ENCODE measurements around the gene CD33. TPM values are rescaled to one million over a fixed set of nuclear protein-coding genes. Genes with fewer than 3 reads are reported as not detected.

Gene CD33
- total RNA-seq, 4 donors from 2014 or later: 0.30 to 6.7 (median 0.58) TPM

GRCh38 chr19:51192689-51193088 lies 32.2 kb upstream of the CD33 start:
- Histone ChIP-seq H3K4me3 (no peak overlapping the region), H3K27me3 (peaks cover 0 to 5% (median 0%) of the 10 kb centered on the region in 4 donors), H3K4me1 (peaks cover 0 to 9% (median 0%) of the 10 kb centered on the region in 3 donors), H3K27ac (no peak overlapping the region), H3K36me3 (no peaks in the 10 kb centered on the region), H3K9me3 (no peaks in the 10 kb centered on the region)
- no peak for TF ChIP-seq POLR2A (IDR thresholded peaks at IDR 0.05)
- TF ChIP-seq, protein P1, sequence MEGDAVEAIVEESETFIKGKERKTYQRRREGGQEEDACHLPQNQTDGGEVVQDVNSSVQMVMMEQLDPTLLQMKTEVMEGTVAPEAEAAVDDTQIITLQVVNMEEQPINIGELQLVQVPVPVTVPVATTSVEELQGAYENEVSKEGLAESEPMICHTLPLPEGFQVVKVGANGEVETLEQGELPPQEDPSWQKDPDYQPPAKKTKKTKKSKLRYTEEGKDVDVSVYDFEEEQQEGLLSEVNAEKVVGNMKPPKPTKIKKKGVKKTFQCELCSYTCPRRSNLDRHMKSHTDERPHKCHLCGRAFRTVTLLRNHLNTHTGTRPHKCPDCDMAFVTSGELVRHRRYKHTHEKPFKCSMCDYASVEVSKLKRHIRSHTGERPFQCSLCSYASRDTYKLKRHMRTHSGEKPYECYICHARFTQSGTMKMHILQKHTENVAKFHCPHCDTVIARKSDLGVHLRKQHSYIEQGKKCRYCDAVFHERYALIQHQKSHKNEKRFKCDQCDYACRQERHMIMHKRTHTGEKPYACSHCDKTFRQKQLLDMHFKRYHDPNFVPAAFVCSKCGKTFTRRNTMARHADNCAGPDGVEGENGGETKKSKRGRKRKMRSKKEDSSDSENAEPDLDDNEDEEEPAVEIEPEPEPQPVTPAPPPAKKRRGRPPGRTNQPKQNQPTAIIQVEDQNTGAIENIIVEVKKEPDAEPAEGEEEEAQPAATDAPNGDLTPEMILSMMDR (IDR thresholded peaks at IDR 0.05): no peak
- 81 to 96% methylated on average over 4 to 7 of the region's 9 CpGs for WGBS, 2 donors
- intact Hi-C loops (cut with DNase I): no loop called here
- no peak for DNase-seq

DNA sequence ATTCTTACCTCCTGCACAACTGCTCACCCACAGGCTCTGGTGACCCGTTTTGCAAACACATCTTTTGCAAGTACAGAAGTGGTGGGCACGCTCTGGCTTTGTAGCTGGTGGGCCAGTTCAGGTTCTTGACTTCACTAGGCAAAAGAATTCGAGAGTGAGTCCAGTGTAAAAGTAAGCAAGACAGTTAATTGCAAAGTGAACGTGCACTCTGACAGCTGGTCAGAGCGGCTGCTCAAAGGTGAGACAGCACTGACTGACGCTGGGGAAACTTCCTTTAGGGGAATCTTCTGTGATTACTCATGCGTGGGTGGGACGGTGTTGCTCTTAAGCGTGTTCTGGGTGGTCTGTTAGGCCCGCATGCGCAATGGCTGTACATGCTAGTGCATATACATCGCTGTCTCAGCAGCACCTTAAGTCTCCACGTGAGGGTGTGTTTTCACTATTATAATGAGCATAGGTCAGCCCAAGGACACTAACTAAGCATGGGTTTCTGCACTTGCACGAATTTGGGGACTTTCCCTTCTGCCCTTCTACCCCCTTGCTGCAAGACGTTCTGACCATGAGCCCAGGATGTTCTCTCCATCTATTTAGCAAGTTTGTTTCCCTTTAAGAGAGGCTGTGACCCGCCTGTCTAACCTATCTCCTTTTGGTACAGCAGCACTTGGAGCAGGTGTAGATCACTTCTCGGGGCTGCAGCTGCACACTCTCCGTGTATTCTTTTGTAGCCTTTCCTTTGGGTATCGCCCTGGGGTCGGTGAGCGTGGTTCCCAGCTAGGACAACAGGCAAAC lies 30.2 kb upstream of the CD33 start:
- 28 to 41% methylated on average over 12 to 13 of the region's 21 CpGs for WGBS, 2 donors
- no peak for DNase-seq
- no peak for TF ChIP-seq POLR2A (IDR thresholded peaks at IDR 0.05)
- TF ChIP-seq, protein P1 (IDR thresholded peaks at IDR 0.05): no peak

DNA sequence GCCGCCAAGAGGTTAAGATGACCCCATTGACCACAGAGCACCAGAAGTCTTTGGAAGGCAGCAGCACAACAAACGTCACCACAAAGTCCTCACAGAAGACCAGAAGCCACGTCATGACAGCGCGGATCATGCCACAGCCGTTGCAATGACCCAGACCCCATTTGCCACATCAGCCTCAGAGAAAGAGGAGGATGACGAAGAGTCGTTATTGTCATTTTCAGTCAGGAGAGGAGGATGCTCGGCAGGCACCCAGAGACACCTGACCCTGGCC lies 29.6 kb upstream of the CD33 start:
- no peaks in the 10 kb centered on the region for H3K9me3 ChIP-seq
- H3K27ac ChIP-seq: no peak overlapping the region
- intact Hi-C loops (cut with DNase I): no loop called here
- peaks cover 0 to 23% (median 0%) of the 10 kb centered on the region in 4 donors for H3K27me3 ChIP-seq
- no peaks in the 10 kb centered on the region for H3K36me3 ChIP-seq
- no peak for DNase-seq
- H3K4me1 ChIP-seq: peaks cover 0 to 9% (median 0%) of the 10 kb centered on the region in 3 donors
- no peak overlapping the region for H3K4me3 ChIP-seq
- TF ChIP-seq POLR2A (IDR thresholded peaks at IDR 0.05): no peak
- TF ChIP-seq, protein P1 (IDR thresholded peaks at IDR 0.05): no peak
- 92 to 100% methylated on average over 2 to 4 of the region's 9 CpGs for WGBS, 2 donors

More for the DNA sequence above, 30.2 kb upstream of the CD33 start:
- H3K27ac ChIP-seq: no peak overlapping the region
- no peaks in the 10 kb centered on the region for H3K9me3 ChIP-seq
- peaks cover 0 to 18% (median 0%) of the 10 kb centered on the region in 4 donors for H3K27me3 ChIP-seq
- peaks cover 0 to 9% (median 0%) of the 10 kb centered on the region in 3 donors for H3K4me1 ChIP-seq
- H3K4me3 ChIP-seq: no peak overlapping the region
- intact Hi-C loops (cut with DNase I): no loop called here
- no peaks in the 10 kb centered on the region for H3K36me3 ChIP-seq

- Histone ChIP-seq H3K27ac (no peak overlapping the region), H3K4me1 (peaks cover 0 to 9% (median 0%) of the 10 kb centered on the region in 3 donors), H3K27me3 (peaks cover 0 to 27% (median 0%) of the 10 kb centered on the region in 4 donors), H3K4me3 (no peak overlapping the region), H3K36me3 (no peaks in the 10 kb centered on the region), H3K9me3 (no peaks in the 10 kb centered on the region)
- intact Hi-C loops (cut with DNase I): no loop called here
- WGBS, 2 donors: 82% methylated on average over 6 to 10 of the region's 10 CpGs
- TF ChIP-seq POLR2A (IDR thresholded peaks at IDR 0.05): no peak
- TF ChIP-seq, protein P1 (IDR thresholded peaks at IDR 0.05): no peak
- DNase-seq: no peak
Measured at GRCh38 chr19:51195616-51196015, 29.3 kb upstream of the CD33 start.

GRCh38 chr19:51196181-51196580 lies 28.7 kb upstream of the CD33 start:
- Histone ChIP-seq H3K36me3 (no peaks in the 10 kb centered on the region), H3K4me3 (no peak overlapping the region), H3K27ac (no peak overlapping the region), H3K4me1 (peaks cover 0 to 9% (median 0%) of the 10 kb centered on the region in 3 donors), H3K9me3 (no peaks in the 10 kb centered on the region), H3K27me3 (peaks cover 0 to 32% (median 0%) of the 10 kb centered on the region in 4 donors)
- no peak for DNase-seq
- TF ChIP-seq POLR2A (IDR thresholded peaks at IDR 0.05): no peak
- TF ChIP-seq, protein P1 (IDR thresholded peaks at IDR 0.05): no peak
- intact Hi-C loops (cut with DNase I): no loop called here
- WGBS, 2 donors: 49 to 52% methylated on average over 5 of the region's 5 CpGs

Measured in esophagus squamous epithelium (tissue), 5 donors.